HK-2 (cell line): ENCODE results near the gene GARIN5A.
"Not testable (repeated sequence)": the region's sequence is repeated elsewhere in the genome, so short reads cannot be mapped to it uniquely, and the experiment has no call there.

Experiments used
- DNase-seq: peaks from one replicate; pipeline ENCODE4 v3.0.0-alpha.2; 2018; ENCODE audit not compliant: unreplicated experiment

Gene GARIN5A

DNA sequence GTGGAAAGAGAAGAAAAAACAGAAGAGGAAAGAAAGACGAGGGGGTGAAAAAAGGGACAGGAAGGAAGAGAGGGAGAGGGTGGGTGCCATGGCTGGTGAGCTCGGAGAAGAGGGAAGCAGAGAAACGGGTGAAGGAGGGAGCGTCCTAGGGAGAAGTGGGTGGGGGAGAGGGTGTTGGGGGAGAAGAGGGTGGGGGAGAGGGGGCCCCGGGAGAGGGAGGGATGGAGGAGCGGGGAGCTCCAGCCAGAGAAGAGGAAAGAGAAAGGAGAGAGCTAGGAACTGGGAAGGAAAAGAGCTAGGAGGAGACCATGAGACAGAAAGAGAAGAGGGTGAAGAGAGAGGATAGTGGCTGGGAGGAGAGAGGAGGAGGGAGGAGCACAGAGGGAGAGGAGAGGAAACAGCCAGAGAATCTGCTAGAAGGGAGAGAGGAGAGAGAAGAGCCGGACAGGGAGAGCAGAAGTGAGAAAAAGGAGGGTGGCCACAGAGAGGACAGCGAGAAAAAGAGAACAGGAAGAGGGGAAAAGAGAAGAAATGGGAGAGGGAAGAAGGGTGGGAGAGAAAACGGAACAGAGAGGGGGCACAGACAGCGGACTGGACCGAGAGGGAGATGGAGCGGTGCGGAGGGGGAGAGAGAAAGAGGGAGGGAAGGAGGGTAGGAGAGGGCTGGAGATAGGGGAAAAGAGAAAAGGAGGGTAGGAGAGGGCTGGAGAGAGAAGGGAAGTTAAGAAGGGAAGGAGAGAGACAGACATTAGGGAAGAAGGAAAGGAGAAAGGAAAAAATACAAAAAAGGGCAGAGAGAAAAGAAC, 11.9 kb upstream of the GARIN5A start:
- no peak for DNase-seq

DNA sequence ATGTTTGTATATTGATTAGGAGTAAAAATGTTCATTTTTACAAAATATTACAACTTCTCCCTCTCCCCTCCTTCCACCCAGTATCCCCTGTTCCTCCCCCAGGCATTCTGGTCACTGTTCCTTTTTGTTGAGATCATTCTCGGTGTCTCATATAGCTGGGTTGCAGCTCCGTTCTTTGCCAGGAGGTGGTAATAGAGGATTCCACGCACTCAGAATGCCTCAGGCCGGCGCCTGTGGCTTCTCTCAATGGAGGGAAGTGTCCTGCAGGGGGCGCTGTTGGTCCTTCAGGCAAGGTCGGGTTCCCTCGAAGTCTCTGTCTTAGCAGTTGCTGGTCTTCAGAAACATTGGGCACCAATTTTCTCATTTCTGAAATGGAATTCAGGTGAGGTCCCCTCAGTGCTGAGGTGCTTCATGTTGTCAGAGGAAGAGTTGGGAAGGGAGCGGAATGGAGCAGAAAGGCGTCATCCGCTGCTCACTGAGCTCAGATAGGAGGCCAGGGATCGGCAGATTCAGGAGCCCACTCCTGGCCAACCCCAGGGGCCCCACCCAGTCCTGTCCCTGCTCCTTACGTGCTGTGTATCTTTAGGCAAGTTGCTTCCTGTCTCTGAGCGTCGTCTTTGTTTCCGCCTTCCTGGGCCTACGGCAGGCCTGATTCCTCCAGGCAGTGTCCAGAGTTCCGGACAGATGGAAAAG, 10.3 kb upstream of the GARIN5A start:
- peak; percentile 21 for DNase-seq

- no peak for DNase-seq
These were observed 8.8 kb upstream of the GARIN5A start for GRCh38 chr19:50485284-50485955.

GRCh38 chr19:50482916-50483315, 6.3 kb upstream of the GARIN5A start:
- DNase-seq: no peak

GRCh38 chr19:50482271-50482855, 5.7 kb upstream of the GARIN5A start:
- no peak for DNase-seq

GRCh38 chr19:50481351-50482149, 4.9 kb upstream of the GARIN5A start:
- DNase-seq: no peak

- DNase-seq: no peak
These were observed 3.8 kb upstream of the GARIN5A start for GRCh38 chr19:50480281-50481111.

- no peak for DNase-seq
These were observed 3.2 kb upstream of the GARIN5A start for GRCh38 chr19:50479761-50480251.

DNA sequence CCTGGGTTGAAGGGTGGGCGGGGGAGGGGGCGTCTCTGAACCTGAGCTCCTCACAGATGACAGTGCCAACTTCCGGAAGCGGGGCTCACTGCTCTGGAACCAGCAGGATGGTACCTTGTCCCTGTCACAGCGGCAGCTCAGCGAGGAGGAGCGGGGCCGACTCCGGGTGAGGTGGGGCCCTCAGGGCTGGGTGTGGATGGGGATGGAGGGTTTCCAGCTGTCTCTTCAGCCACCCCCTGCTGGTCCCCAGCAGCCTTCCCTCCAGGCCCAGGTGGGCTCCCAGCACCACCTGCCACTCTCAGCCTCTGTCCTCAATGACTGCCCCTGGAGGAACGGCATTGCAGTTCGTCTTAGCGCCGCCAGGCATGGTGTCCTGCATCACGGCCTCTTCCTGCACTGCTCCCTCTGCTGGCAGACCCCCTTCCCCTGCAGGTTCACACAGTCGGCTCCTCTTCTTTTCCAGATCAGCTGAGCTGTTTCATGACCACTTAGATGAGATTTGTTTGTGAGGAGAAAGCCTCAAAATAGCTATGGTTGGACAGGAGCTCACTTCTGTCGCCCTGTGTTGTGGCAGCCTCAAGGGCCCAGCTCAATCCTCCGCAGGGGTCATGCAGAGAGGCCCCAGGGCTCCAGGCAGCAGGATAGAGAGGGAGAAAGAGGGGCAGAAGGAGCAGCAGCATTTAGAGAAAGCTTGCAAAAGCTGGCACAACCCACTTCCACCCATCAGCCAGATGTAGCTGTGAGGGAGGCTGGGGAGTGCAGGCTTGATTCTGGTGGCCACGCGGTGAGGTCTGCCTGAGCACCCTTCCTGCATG, 2.5 kb upstream of the GARIN5A start:
- no peak for DNase-seq

DNA sequence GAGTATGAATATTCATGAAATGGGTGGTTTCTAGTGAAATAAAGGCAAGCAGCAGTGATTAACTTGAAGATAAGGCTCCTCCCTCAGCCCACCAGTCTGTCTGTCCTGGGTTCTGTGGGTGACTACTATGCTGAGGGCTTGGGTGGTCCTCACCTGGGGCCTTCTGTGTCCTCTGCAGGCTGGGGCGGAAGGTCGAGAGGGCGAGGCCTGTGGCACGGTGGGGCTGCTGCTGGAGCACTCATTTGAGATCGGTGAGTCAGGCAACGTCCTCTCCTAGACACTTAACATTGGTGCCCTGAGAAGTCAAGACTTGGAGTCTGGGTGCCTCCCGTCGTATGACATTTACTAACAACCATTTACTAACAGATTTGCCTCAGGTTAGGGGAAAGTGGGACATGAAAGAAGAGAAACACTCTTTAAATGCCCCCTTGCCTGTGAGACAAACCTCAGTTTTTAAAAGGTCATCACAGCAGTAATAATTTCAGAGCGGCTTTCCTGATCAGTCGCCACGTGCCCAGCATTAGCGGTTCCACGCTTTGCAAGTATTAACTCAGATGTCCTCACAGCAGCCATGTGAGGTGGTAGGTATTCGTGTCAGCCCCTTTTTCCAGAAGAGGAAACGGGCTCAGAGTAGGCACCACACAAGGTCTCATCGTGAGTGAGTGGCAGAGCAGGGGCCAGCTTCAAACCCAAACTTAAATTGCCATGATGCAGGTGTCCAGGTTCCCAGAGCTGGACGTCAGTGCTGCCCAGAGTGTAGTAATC, 1.3 kb upstream of the GARIN5A start:
- DNase-seq: no peak

GRCh38 chr19:50476907-50477238, 225 bp upstream of the GARIN5A start:
- DNase-seq: no peak

- no peak for DNase-seq
These were observed 868 bp downstream of the GARIN5A start for GRCh38 chr19:50475736-50476223.

DNA sequence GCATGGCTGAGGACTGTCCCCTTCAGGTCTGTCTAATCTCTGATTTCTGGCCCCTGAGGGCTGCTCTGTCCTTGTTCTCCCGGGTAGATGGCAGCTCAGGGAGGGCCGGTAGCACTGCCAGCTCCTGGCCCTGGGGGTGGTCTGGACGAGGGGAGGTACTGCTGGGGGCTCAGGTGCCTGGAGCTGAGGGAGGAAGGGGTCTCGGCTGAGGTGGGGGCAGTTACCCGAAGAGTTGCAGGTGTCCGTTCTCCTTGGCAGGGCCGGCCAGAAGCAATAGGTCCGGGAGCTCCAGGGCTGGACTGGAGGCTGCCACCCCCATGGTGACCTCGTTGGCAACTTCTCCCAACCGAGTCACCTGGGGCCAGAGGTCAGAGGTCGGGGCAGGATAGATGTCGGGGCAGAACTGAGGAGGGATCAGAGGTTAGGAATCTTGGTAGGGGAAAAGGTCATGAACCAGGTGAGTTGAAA, 1.5 kb downstream of the GARIN5A start:
- no peak for DNase-seq

GRCh38 chr19:50473336-50473735, 3.3 kb downstream of the GARIN5A start:
- DNase-seq: not testable (repeated sequence)

- no peak for DNase-seq
These were observed 7.8 kb downstream of the GARIN5A start for GRCh38 chr19:50468818-50469217.

DNA sequence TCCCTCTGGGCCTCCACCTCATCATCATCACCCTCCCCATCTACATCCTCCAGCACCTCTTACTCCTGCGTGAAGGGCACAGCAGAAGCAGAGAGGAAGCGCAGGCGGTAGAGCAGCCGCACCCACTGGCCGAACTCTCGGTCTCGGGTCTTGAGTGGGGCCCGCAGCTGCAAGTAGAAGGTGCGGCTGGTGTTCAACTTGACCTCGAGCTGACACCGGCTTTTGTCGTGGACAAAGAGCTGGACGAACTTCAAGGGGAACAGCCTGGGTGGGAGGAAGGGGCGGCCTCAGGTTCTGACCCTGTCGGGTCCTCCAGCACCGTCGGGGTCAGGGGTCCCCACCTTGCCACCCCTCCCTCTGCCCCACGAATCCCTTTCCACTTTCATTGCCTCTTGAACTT, 9.1 kb downstream of the GARIN5A start:
- DNase-seq: no peak

DNA sequence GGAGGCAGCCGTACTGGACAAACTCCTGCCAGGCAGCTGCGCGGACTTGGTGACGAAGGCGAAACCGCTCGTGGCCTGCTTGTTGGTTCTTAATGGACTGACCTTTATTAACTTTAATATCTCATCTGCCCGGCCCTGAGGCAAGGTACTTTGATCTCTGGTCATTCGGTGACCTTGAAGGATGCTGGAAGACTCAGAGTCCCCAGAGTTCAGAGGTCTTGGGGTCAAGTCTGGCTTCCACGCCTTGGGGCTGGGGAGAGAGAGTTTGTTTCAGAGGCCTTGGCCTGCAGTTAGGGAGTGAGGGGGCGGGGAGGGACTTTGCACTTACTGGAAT, 10.0 kb downstream of the GARIN5A start:
- no peak for DNase-seq

GRCh38 chr19:50465986-50466705, 10.5 kb downstream of the GARIN5A start:
- no peak for DNase-seq
